HG02852 (cell line): ENCODE data around the gene CDC45.
"Not testable (repeated sequence)": the region's sequence is repeated elsewhere in the genome, so short reads cannot be mapped to it uniquely, and the experiment has no call there.

Source experiments
- ATAC-seq: cut with Tn5 transposase; IDR thresholded peaks from one replicate; pipeline ENCODE4 v1.9.1; 2021; ENCODE audit warnings: mild to moderate bottlenecking, moderate library complexity; ENCODE audit not compliant: unreplicated experiment

The CDC45 gene

DNA sequence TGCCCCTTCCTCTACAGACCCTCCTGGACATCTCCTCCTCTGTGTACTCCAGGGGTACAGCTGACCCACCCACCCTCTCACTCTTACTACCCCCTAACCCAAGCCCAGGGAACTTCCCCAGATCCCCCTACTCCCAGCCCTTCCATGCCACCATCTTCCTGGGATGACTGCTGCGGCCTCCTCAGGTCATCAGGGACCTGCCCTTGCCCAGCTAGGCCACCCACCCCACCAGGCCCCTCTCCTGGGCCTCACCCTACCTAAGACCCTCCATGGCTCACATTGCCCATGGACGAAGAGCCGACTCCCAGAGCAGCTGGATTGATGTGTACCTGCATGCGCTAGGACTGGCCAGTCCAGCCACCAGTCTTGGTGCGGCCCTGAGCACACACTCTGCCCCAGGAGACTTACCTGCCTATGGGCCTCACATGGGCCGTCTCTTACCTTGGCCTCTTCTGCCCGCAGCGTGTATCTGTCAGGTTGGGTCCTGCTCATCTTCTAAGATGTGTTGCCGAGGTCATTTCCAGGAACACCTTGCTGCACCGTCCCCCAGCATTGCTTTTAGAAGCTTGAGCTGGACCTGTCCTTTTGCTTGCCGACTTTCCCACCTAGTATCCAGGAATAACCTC is 46.5 kb downstream of the CDC45 start:
- no peak for ATAC-seq

GRCh38 chr22:19526702-19527111 is 47.0 kb downstream of the CDC45 start:
- no peak for ATAC-seq

DNA sequence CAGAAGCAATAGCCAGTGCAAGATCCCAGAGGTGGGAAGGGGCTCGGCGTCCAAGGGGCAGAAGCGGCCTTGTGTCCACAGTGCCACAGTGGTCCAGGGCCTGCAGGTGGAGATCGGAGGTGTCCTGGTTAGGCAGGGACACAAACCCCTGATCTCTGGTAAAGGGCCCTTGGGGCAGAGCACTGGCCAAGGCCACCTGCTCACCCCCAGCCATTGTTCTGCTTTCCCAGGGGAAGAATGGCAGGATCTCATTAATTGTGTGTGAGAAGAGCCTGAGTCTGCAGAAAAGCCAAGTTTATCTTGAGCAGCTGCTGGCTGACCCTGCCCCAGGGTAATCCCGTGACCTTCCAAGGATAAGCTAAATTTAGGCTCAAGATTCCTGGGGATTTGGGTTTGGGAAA is 47.6 kb downstream of the CDC45 start:
- ATAC-seq: no peak

- ATAC-seq: no peak
These were observed 48.2 kb downstream of the CDC45 start for GRCh38 chr22:19527861-19528417.

DNA sequence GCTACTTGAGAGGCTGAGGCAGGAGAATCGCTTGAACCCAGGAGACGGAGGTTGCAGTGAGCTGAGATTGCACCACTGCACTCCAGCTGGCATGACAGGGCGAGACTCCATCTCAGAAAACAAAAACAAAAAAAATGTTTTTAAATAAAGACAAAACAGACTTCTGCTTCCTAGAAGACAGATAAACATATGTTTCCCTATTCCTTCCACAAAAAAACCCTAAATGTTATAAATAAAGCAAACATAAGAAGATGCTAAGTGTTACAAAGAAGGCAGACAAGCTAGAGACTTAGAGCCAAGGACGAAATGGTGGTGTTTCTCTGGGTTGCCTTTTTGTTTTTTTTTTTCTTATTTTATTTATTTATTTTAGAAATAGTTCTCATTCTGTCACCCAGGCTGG is 50.1 kb downstream of the CDC45 start:
- ATAC-seq: no peak

GRCh38 chr22:19530751-19531150 is 51.0 kb downstream of the CDC45 start:
- no peak for ATAC-seq

DNA sequence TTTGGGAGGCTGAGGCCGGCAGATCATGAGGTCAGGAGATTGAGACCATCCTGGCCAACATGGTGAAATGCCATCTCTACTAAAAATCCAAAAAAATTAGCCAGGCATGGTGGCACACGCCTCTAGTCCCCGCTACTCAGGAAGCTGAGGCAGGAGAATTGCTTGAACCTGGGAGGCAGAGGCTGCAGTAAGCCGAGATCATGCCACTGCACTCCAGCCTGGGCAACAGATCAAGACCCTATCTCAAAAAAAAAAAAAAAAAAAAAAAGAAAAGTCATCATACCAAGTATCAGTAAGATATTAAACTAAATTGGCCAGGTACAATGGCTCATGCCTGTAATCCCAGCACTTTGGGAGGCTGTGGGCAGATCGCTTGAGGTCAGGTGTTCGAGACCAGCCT is 51.6 kb downstream of the CDC45 start:
- not testable (repeated sequence) for ATAC-seq

DNA sequence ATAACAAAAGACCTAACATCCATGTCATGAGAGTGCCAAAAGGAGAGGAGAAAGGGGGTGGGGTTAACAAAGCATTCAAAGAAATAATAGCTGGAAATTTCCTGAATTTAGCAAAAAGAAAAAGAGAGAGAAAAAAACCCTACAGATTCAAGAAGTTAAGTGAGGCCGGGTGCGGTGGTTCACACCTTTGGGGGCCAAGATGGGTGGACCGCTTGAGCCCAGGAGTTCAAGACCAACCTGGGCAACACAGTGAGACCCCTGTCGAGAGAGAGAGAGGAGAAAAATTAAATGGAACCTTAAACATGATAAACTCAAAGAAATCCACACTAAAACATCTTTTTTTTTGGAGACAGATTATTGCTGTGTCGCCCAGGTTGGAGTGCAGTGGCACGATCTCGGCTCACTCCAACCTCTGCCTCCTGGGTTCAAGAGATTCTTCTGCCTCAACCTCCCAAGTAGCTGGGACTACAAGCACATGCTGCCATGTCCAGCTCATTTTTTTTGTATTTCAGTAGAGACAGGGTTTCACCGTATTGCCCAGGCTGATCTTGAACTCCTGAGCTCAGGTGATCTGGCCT is 53.4 kb downstream of the CDC45 start:
- ATAC-seq: no peak

- ATAC-seq: no peak
These were observed 54.1 kb downstream of the CDC45 start for GRCh38 chr22:19533857-19534256.

GRCh38 chr22:19535001-19535400 is 55.3 kb downstream of the CDC45 start:
- ATAC-seq: no peak

DNA sequence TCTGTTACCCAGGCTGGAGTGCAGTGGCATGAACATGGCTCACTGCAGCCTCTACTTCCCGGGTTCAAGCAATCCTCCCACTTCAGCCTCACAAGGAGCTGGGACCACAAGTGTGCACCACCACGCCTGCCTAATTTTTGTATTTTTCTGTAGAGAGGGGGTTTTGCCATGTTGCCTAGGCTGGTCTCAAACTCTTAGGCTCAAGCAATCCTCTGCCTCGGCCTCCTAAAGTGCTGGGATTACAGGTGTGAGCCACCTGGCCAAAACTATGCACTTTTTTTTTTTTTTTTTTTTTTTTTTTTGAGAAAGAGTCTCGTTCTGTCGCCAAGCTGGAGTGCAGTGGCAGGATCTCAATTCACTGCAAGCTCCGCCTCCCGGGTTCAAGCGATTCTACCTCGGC is 56.8 kb downstream of the CDC45 start:
- ATAC-seq: no peak

- no peak for ATAC-seq
These were observed 58.3 kb downstream of the CDC45 start for GRCh38 chr22:19537941-19538488.

DNA sequence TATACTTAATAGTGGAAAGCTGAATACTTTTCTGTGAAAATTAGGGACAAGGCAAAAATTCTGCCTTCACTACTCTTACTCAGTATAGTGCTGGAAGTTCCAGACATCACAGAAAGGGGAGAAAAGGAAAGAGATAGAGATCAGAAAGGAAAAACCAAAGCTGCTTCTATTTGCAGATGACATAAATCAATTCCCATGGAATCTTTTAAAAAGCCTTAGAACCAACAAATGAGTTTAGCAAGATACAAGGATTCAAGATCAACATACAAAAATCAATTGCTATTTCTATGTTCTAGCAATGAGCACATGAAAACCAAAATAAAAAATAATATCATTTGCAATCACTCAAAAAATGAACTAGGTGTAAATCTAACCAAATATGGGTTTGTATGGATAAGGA is 60.7 kb downstream of the CDC45 start:
- no peak for ATAC-seq

DNA sequence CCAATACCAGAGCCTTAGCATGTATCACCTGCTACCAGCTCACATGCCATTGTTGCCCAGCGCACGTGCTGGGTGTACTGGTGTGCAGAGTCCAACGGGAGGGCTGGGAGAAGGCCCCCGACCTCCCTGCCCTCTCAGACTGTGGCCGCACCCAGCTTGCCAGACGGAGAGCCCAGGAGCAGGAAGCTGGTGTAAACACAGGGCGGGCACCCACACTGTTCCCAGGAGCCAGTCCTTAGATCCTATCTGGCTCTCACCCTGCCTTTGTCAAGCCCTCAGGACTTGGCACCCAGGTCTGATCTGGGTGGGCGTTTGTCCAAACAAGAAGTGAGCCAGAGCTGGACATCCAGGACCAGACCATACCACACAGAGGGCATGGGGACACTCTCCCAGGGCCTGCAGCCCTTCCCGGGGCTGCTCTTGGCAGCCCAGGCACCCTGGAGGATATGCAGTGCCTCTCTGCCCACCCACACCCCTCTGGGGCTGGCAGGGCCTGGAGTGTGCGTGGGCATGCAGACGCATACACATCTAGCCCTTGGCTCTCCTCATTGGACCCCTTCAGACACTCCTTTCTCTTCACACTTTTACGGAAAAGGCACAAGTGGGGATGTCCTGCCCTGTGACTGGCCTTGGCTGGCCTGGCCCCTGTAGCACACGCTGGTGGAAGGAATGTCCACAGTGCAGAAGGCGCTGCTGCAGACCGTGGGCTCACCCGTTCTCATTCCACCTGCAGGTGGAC is 64.4 kb downstream of the CDC45 start:
- no peak for ATAC-seq

- ATAC-seq: no peak
These were observed 66.2 kb downstream of the CDC45 start for GRCh38 chr22:19545935-19546207.

GRCh38 chr22:19546680-19547079 is 67.0 kb downstream of the CDC45 start:
- no peak for ATAC-seq

DNA sequence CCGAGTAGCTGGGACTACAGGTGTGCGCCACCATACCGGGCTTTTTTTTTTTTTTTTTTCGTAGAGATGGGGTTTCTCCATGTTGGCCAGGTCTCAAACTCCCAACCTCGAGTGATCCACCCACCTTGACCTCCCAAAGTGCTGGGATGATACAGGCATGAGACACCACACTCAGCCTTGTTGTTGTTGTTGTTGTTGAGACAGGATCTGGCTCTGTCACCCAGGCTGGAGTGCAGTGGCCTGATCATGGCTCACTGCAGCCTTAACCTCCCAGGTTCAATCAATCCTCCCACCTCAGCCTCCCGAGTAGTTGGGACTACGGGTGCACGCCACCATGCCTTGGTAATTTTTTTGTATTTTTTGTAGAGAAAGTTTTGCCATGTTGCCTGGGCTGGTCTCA is 67.9 kb downstream of the CDC45 start:
- ATAC-seq: no peak

GRCh38 chr22:19548427-19548826 is 68.7 kb downstream of the CDC45 start:
- not testable (repeated sequence) for ATAC-seq

DNA sequence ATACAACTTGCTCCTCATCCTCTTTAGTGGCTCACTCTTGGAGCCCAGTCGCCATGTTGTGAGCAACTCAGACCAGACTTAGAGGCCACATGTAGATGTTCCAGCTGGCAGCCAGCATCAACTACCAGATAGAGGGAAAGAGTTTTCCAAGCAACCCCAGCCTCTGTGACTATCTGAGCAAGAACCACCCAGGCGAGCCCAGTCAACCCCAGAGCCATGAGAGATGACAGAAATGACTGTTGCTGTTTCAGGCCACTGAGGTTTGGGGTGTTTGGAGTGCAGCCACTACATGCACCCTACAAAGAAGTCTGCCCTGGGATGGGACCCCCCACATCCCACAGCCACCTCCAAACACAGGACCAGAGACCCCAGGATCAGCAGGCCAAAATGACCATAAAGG is 69.2 kb downstream of the CDC45 start:
- no peak for ATAC-seq

GRCh38 chr22:19549428-19549827 is 69.7 kb downstream of the CDC45 start:
- ATAC-seq: no peak

DNA sequence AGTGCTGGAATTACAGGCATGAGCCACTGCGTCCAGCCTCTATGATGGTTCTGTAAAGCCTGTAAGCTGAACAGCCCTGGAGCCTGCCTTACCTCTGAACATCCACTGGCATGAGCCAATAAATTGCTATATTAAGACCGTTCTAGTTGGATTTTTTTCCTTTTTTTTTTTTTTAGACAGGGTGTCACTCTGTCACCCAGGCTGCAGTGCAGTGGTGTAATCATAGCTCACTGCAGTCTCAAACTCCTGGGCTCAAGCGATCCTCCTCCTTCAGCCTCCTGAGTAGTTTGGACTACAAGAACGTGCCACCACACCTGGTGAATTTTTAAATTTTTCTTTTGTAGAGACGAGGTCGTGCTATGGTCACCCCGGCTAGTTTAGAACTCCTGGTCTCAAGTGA is 70.7 kb downstream of the CDC45 start:
- no peak for ATAC-seq

- no peak for ATAC-seq
These were observed 73.5 kb downstream of the CDC45 start for GRCh38 chr22:19553201-19553600.
